Measurements from ENCODE around the gene CNPY4.
"Not testable (repeated sequence)": the region's sequence is repeated elsewhere in the genome, so short reads cannot be mapped to it uniquely, and the experiment has no call there.

CNPY4 gene

DNA sequence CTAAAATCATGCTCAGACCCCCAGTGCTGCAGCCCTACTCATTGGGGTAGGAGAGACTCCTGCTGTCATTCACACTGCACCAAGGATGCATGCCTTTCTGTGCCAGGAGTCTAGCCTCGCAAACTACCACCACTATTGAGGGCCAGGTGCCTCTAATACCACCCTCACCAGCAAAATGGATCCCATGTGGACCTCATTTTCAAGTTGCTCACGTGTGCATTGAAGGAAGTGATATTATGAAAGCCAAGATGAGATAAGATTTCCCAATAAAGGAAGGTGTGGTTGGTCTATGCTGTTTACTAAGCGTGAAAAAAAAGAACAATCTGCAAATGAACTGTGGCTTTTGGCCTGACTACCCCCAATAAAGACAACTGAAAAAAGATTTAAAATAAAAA lies 22.1 kb downstream of the CNPY4 start:
- TF ChIP-seq, protein P1, sequence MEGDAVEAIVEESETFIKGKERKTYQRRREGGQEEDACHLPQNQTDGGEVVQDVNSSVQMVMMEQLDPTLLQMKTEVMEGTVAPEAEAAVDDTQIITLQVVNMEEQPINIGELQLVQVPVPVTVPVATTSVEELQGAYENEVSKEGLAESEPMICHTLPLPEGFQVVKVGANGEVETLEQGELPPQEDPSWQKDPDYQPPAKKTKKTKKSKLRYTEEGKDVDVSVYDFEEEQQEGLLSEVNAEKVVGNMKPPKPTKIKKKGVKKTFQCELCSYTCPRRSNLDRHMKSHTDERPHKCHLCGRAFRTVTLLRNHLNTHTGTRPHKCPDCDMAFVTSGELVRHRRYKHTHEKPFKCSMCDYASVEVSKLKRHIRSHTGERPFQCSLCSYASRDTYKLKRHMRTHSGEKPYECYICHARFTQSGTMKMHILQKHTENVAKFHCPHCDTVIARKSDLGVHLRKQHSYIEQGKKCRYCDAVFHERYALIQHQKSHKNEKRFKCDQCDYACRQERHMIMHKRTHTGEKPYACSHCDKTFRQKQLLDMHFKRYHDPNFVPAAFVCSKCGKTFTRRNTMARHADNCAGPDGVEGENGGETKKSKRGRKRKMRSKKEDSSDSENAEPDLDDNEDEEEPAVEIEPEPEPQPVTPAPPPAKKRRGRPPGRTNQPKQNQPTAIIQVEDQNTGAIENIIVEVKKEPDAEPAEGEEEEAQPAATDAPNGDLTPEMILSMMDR (conservative IDR thresholded peaks at IDR 0.05; ENCODE audit: low read depth) = no peak
- DNase-seq (ENCODE audit: low spot score) = no peak
- ChIA-PET POLR2A (ENCODE audit: low non-redundant PET) (interaction anchor here (0.8 kb wide), 1 partner anchor 208 kb away, joined by 3 read pairs; no protein-coding TSS in a partner anchor), CTCF (interaction anchor here (0.7 kb wide), 1 partner anchor 11 kb away, joined by 6 read pairs; no protein-coding TSS in a partner anchor)
- no peak overlapping the region for H3K27ac ChIP-seq

DNA sequence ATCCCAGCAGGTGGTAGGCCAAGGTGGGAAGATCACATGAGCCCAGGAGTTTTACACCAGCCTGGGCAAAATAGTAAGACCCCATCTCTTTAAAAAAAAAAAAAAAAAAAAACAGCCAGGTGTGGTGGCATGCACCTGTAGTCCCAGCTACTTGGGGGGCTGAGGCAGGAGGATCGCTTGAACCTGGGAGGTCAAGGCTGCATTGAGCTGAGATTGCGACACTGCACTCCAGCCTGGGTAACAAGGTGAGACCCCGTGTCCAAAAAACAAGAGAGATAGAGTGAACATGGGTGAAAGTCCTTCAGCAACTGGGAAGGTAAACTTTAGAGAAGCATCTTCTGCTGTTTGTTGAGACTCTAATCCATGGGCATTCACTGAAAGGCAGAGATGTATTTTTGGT lies 23.0 kb downstream of the CNPY4 start:
- TF ChIP-seq, protein P1 (conservative IDR thresholded peaks at IDR 0.05; ENCODE audit: low read depth) = no peak
- ChIA-PET CTCF (no interaction called here), POLR2A (ENCODE audit: low non-redundant PET) (interaction anchor here (0.7 kb wide), 1 partner anchor 42 kb away, joined by 8 read pairs; no protein-coding TSS in a partner anchor)
- no peak for DNase-seq (ENCODE audit: low spot score)
- no peak overlapping the region for H3K27ac ChIP-seq

DNA sequence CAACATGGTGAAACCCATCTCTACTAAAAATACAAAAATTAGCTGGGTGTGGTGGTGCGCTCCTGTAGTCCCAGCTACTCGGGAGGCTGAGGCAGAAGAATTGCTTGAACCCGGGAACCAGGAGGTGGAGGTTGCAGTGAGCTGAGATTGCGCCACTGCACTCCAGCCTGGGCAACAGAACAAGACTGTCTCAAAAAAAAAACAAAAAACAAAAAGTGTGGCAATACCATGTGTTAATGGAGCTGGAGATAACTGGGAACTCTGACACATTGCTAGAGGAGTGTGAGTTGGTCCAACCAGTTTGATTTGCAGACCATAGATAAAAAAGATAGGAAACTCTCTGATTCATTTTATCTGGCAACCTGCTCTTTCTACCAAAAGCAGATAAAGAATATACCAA lies 26.9 kb downstream of the CNPY4 start:
- POLR2A ChIA-PET (ENCODE audit: low non-redundant PET) = interaction anchor here (0.7 kb wide), 1 partner anchor 13 kb away, joined by 6 read pairs; no protein-coding TSS in a partner anchor
- not testable (repeated sequence) for DNase-seq (ENCODE audit: low spot score); H3K27ac ChIP-seq
- CTCF ChIA-PET = interaction anchor here (0.6 to 0.7 kb wide), 2 partner anchors 147 to 651 kb away, joined by 3 to 4 read pairs; no protein-coding TSS in a partner anchor

DNA sequence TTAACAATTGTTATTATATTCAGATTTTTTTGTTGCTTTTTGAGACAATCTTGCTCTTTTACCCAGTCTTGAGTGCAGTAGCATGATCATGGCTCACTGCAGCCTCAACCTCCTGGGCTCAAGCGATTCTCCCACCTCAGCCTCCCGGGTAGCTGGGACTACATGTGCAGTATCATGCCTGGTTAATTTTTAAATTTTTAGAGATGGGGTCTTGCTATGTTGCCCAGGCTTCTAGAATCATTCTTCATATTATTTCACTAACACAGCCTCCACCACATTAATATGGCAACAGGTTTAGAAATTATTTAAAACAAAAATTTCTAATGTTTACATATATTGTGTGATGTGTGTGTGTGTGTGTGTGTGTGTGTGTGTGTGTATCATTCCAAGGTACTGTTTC lies 27.8 kb downstream of the CNPY4 start:
- H3K27ac ChIP-seq = no peak overlapping the region
- DNase-seq (ENCODE audit: low spot score) = no peak
- TF ChIP-seq, protein P1 (conservative IDR thresholded peaks at IDR 0.05; ENCODE audit: low read depth) = no peak
- CTCF ChIA-PET = interaction anchor here (0.6 kb wide), 1 partner anchor 312 kb away, joined by 3 read pairs; no protein-coding TSS in a partner anchor
- POLR2A ChIA-PET (ENCODE audit: low non-redundant PET) = no interaction called here

DNA sequence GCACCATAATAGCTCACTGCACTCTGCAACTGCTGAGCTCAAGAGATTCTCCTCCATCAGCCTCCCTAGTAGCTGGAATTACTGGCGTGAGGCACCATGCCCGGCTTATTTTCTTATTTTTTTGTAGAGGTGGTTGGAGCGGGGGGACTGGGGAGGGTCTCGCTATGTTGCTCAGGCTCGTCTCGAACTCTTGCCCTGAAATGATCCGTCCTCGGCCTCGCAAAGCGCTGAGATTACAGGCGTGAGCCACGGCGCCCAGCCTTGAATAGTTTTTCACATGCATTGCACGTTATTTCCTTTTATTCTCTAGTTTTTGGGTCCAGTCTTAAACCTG lies 28.8 kb downstream of the CNPY4 start:
- ChIA-PET POLR2A (ENCODE audit: low non-redundant PET) (interaction anchor here (0.9 to 1.6 kb wide), 4 partner anchors 10 to 29 kb away, joined by 3 to 10 read pairs (median 4); partner anchors contain the start of genes GPC2 and STAG3), CTCF (interaction anchor here (0.6 kb wide), 1 partner anchor 19 kb away, joined by 4 read pairs; no protein-coding TSS in a partner anchor)
- peak overlapping the region; percentile 78 for H3K27ac ChIP-seq

DNA sequence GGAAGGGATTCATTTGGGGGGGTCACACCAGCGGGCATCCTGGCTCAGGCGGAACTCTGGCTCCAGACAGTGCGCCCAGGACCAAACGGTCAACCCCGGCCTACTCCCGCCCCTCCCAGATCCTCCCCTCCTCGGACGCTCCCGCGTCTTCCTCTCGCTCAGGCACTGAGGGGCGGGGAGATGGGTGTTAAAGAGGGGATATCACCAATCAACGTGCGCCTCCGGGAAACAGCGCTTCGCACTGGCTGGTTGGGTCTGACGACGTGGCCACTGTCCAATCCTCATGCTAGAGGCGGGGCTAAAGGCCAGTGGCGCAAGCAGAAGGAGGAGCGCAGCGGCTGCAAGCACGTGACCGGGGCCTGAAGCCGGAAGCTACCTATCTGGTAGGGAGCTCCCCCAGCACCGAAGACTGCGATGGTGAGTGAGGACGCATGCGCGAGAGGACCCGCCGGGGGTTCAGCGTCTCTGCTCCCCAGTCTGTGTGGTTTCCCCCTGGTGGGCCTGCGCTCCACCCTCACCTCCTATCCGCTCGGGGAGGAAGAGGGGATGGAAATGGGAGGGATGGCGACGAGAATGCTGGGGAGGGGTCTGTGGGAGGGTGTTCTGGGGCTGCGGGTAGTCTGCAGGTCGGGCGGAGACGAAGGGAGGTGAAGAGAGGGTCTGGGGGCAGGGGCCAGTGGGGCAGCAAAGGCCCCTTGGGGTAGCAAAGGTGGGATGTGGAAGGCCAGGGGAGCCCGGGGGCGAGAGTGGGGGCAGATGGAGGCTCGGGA lies 29.3 kb downstream of the CNPY4 start, which contains the start of gene LAMTOR4:
LAMTOR4 (plus strand) TSS at position 360 of the 770 bp plus-strand sequence; CDS start at position 415, 55 bp downstream.
- peak; percentile 99 for DNase-seq (ENCODE audit: low spot score)
- H3K27ac ChIP-seq = peak within 1 kb of the TSS; percentile 78
- ChIA-PET POLR2A (ENCODE audit: low non-redundant PET) (interaction anchor here (0.5 to 1.6 kb wide), 7 partner anchors 9 to 46 kb away, joined by 3 to 10 read pairs (median 3); partner anchors contain the start of genes GPC2 and STAG3), CTCF (interaction anchor here (0.6 kb wide), 1 partner anchor 20 kb away, joined by 4 read pairs; no protein-coding TSS in a partner anchor)
- TF ChIP-seq, protein P1 (conservative IDR thresholded peaks at IDR 0.05; ENCODE audit: low read depth) = no peak

More for the DNA sequence above, 28.8 kb downstream of the CNPY4 start:
- no peak for DNase-seq (ENCODE audit: low spot score)
- TF ChIP-seq, protein P1 (conservative IDR thresholded peaks at IDR 0.05; ENCODE audit: low read depth) = no peak

DNA sequence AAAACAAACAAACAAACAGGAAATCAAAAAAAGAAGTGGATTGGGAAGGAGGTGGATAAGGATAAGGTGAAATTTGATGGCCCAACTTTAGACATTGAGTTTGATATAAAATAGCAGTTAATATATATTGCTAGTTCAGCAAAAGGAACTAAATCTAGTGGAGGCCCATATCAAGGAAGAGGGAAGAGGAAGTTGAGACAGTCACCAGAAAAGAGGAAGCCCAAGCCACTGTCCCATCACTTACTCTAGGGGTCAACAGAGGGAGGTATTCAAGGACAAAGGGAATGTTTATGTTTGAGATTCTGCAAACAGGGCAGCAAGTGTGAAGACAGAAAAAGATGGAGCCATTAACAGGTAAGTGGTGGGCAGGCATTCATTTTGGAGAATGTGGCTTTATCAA lies 33.0 kb downstream of the CNPY4 start:
- ChIA-PET CTCF (no interaction called here), POLR2A (ENCODE audit: low non-redundant PET) (no interaction called here)
- TF ChIP-seq, protein P1 (conservative IDR thresholded peaks at IDR 0.05; ENCODE audit: low read depth) = no peak
- no peak overlapping the region for H3K27ac ChIP-seq
- no peak for DNase-seq (ENCODE audit: low spot score)
